HG03565 (cell line): Measurements from ENCODE around the gene ZNF581.

Experiments
- ATAC-seq: cut with Tn5 transposase; IDR thresholded peaks from one replicate; pipeline ENCODE4 v1.9.1; 2021; ENCODE audit warnings: mild to moderate bottlenecking, moderate library complexity; ENCODE audit not compliant: unreplicated experiment

ZNF581 gene, protein sequence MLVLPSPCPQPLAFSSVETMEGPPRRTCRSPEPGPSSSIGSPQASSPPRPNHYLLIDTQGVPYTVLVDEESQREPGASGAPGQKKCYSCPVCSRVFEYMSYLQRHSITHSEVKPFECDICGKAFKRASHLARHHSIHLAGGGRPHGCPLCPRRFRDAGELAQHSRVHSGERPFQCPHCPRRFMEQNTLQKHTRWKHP

DNA sequence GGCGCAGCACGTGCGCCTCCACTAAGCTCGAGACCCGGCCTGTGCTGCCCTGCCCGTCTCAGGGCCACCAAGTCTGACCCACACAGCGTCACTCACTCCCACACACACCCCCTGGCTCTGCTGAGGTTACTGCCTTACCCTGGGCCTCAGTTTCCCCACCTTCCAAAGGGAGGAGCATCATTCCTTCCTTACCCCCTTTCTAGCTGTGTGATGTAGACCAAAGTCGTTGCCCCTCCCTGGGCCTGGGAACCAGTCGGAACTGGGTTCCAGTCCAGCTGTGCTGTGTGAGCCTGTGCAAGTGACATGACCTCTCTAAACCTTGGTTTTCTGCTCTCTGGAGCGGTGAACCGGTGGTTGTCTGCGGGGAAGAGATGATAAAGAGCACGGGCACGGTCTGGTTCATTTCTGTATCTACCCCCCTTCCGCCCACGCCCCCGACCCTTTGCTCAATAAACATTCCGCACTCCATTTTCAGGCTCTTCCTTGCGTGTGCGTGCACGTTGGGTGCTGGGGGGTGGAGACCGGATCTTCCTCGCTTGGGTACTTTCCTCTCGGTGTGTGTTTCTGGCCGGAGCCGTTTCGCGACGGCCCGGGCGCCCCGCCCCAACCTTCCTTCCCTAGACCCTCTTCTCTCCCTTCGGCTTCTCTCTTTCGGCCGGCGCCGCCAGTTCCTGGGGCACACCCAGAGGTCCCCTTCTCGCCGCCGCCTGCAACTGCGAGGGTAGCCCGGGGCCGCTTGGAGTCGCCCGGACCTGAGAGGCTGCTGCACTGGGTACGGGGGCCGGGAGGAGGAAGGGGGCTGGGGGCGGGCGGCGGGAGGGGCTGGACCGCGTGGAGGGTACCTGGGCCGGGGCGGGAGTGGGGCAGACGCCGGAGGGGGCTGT, at the start of gene ZNF581:
TSS of gene ZNF581 (plus strand) at position 647 of the 884 bp plus-strand sequence. CDS start 923 bp downstream, outside the sequence.
- no peak for ATAC-seq

DNA sequence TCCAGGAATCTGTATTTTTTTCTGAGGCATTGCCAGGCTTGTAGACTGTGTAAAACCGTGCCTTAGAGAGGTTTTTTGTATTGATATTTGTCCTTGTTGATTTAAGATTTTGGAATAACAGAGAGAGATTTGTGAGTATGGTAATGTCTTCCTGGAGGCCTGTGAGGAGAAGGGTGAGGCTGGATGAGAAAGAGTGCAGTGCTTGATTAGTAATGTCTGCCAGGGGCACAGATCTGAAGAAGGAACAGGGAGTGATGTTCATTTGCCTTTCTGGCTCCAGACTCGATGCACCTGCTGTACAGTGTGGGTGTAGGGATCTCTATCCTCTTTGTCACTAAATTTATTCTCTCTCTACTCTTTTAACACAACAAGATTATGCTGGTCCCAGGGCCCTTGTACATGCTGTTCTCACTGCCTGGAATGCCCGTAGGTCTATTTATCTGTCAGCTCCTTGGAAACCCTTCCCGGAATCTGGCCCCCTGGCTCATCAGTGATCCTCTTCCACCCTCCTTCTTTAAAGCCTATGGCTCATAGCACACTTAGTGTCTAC, 48.4 kb upstream of the ZNF581 start:
- ATAC-seq, result no peak

DNA sequence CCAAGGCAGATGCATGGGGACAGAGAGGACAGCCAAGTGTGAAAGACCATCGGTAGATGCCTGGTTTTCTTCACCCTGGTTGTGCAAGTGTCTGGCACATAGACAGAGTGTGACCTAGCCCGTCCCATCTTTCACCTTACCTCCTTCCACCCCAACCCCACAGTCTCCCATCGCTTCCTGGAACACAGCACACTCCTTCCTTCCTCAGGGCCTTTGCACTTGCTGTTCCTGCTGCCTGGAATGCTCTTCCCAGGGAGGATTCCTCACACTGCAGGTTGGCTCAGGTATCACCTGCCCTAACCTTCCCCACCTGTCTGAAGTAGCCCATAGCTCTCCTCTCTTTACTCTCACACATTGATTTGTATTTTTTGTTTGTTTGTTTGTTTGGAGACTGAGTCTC, 47.1 kb upstream of the ZNF581 start:
- ATAC-seq, result no peak

DNA sequence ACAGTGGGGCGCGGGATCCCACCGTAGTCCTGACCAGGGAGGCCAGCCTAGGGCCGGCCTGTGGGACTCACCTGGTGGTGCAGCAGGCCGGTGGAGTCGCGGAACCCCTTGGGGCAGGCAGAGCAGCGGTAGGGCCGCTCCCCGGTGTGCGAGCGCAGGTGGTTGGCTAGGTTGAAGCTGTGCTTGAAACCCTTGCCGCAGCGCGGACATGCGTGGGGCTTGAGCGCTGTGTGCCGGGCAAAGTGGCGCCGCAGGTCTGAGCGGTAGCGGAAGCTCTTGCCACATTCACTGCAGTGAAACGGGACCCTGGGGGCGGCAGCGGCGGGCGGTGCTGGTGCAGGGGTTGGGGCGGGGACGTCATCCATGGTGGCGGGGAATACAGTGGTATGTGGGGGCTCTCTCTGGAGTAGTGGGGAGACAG, 45.9 kb upstream of the ZNF581 start:
- ATAC-seq, result no peak

DNA sequence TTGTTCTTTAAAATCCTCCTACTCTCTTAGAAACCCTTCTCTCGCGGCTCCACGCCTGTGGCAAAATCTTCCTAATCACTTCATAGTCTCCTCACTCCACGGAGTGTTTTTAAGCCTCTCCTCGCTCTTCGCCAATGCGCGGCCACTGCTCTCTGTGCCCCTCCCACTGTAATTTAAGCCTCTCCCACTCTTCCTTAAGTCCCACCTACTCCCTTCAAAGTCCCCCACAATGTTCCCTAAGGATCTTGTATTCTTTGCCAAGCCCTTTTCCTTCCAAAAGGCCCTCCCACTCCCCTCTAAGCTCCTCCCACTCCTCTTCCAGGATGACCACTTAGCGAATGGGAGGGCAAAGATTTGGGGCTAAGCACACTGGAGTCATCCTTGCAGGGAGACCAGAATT, 45.4 kb upstream of the ZNF581 start:
- ATAC-seq, result no peak

DNA sequence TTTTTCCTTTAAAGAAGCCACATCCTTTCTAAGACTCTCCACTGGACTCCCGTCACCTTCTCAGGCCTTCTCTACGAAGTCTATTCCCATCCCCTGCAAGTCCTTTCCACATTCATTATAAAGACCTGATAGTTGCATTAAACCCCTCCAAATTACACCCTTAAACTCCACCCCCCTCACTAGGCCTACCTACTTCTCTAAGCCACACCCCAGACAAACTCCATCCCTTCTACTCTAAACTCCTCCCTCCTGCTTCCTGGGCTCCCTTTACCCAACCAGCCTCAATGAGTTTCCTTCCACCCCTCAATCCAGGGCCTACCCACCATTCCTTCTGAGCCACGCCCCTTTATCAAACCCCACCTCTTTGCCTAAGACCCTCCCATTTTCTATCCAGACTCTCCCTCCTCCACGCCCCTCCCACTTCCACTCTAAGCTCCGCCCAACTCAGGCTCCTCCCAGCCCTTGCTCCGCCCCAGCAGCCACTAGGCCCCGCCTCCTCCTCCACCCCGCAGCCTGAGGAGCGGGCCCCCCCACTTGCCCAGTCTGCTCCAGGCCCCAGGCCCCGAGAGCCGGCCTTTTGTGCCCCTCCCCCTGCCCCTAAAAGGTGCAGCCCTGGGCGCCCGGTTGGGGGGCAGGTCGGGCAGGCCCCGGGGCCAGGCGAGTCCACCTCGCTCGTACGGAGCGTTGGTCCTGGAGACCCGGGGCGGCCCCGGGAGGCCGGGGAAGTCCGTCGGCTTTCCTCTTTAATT, 44.6 kb upstream of the ZNF581 start:
- ATAC-seq, result peak; percentile 47

DNA sequence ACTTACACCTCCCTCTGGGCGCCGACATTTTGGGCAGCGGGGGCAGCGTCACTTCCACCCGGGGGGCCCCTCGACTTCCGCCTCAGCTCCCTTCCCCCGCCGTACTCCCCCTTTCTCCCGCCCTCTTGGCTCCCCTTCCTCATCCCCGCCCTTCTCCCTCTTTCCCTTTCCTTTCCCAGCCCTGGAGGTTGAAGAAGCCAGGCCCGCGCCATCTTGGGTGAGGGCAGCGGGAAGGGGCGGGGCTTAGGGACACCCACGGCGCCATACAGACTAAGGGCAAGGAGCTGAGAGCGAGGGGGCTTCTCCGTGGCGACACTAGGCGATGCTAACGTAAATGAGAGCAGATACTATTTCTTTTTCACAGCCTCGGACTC, 44.0 kb upstream of the ZNF581 start, which contains the start of gene FIZ1:
TSS of gene FIZ1 (minus strand) at position 50 of the 374 bp plus-strand sequence. CDS start 1,652 bp downstream, outside the sequence.
- peak; percentile 22 for ATAC-seq

DNA sequence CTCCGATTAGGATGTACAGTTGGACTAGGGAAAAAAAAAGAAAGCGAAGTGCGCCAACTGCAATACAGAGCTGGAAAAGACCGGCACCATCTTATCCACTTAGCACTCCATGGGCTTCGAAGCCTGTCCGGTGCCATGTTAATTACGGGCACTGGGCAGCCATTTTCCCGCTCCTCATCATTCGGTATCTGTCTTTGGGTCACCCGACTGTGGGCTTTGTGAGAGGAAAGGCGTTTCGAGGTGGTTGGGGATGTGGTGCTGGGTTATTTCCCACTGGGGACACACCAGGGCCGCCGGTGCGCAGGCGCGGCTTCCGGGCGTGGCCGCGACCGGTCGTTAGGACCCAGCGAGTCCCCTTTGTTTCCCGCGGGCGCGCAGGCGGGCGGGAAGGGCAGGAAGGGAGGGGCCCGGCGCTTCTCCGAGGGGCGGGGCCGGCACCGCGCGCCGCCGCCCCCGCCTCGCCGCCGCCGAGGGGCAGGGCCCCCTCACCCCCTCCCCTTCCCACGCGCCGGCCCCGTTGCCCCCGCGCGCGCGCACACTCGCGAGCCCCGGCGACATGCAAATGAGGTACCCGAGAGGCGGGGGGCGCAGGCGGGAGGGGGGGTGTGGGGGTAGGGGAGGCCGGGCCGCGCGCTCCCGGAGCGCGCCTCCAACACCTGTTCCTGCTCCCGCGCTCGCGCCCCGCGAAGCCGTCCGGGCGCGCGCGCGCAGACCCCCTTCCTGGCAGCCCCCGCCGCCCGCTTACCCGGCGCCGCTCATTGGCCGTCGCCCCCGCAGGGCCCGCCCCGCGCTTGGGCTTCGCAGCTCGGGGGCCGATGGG, 43.4 kb upstream of the ZNF581 start, which contains the start of gene ZNF524:
TSS of gene ZNF524 (plus strand) at position 447 of the 820 bp plus-strand sequence. CDS start 1,825 bp downstream, outside the sequence.
- ATAC-seq, result peak; percentile 28

DNA sequence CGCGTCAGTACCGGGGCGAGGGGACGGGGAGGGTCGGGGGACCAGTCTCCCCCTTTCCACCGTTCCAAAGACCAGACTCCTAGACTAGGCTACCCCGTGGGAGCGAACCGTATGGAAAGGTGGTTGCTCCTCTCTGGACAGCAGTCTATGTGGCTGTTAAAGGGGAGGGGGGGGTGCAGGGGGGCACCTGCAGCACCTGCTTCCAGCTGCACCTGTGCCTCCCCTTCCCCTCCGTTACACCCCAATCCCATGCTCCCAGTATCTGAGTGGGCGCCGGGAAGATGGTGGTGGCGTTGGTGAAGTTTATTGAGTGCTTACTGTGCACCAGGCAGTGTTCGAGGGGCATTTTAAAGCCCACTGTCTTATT, 42.8 kb upstream of the ZNF581 start:
- ATAC-seq, result no peak

DNA sequence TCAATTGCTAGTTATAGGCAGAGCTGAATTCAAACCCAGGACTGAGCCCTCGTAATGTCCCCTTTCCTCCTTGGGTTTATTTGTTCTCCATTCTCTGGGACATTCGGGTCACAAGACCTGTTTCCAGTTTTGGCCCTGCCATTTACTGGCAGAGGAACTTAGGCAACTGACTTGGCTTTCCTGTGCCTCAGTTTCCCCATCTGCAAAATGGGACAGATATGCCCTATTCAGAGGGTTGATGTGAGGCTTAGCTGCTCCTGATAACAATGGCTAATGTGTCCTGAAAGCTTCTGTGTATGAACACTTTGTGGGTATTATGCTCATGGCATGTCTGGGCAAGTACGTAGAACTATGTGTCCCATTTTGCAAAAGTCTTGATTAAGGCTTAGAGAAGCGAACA, 42.4 kb upstream of the ZNF581 start:
- no peak for ATAC-seq

DNA sequence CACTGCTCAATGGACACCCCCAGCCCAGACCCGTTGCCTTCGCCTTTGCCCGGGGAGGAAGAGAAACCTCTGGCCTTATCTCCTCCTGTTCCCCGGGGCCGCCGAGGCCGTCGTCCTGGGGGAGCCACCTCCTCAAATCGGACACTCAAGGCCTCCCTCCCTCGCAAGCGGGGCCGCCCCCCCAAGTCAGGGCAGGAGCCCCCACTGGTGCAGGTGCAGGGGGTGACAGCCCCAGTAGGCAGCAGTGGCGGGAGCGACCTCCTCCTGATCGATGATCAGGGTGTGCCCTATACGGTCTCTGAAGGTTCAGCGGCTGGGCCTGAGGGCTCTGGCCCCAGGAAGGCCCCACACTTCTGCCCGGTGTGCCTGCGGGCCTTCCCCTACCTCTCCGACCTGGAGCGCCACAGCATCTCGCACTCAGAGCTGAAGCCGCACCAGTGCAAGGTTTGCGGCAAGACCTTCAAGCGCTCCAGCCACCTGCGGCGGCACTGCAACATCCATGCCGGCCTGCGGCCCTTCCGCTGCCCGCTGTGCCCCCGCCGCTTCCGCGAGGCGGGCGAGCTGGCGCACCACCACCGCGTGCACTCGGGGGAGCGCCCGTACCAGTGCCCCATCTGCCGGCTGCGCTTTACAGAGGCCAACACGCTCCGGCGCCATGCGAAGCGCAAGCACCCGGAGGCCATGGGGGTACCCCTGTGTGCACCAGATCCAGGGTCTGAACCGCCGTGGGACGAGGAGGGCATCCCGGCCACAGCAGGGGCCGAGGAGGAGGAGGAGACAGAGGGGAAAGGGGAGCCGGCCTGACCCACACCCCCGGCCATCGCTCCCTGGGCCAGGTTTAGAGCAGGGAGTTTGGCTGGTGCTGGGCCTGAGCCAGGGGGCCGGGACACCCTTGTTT, 41.1 kb upstream of the ZNF581 start:
- ATAC-seq, result no peak

DNA sequence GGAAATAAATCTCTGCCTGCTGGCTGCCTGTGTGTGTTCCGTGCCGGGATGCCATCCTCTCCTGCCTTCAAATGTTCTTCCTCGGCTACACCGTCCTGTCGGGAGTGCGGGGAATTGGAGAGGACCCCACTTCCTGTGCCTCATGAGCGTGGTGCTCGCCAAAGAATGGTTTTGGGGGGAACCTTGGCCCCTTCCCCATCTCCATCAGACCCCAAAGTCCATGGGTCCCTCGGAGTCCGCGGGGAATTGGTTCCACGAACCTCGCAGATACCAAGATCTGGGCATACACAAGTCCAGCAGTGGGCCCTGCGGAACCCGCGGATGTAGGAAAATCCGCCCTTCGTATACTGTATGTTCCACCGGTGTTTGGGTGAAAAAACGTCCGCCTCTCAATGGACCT, 40.3 kb upstream of the ZNF581 start:
- no peak for ATAC-seq

DNA sequence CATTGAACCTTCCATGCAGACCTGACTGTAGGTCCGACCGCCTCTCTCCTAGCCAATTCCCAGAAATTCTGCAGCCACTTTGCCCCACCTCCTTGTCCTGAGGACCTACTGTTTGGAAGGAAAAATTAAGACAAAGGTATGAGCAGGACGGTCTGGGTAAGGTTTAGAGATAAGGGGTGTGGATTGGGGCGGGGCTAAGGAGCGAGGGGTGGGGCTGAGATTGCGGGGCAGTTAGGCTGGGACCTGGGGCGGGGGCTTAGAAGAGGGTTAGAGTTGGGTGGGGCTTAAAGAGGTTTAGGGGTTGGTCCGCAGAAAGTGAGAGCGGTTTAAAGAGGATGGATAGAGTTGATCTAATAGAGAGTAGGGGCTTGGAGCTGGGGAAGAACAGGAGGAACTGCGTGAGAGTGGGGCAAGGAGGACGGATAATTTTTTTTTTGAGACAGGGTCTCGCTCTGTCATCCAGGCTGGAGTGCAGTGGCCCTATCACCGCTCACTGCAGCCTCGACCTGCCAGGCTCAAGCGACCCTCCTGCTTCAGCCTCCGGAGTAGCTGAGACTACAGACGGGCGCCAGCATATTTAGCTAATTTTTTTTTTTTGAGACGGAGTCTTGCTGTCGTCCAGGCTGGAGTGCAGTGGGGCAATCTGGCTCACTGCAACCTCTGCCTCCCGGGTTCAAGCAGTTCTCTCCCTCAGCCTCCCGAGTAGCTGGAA, 39.7 kb upstream of the ZNF581 start:
- no peak for ATAC-seq

DNA sequence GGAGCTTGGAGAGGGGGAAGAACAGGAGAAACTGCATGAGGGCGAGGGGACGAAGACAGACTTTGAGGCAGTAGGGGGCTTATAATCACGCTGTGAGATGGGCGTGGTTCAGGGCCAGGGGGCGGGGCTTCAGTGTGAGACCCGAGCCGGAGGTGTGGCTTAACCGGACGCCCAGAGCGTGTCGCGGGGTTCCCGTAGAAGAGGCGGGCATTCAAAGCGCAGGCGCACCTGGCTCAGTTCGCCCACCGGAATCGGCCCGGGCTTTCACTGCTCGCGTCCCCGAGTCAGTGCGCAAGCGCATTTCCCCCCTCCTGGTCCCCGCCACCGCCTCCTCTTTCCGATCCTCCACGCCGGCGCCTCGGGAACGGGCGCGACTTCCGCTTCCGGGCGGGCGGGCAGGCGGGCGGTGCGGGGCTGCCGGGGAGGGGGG, 38.2 kb upstream of the ZNF581 start:
- peak; percentile 51 for ATAC-seq

DNA sequence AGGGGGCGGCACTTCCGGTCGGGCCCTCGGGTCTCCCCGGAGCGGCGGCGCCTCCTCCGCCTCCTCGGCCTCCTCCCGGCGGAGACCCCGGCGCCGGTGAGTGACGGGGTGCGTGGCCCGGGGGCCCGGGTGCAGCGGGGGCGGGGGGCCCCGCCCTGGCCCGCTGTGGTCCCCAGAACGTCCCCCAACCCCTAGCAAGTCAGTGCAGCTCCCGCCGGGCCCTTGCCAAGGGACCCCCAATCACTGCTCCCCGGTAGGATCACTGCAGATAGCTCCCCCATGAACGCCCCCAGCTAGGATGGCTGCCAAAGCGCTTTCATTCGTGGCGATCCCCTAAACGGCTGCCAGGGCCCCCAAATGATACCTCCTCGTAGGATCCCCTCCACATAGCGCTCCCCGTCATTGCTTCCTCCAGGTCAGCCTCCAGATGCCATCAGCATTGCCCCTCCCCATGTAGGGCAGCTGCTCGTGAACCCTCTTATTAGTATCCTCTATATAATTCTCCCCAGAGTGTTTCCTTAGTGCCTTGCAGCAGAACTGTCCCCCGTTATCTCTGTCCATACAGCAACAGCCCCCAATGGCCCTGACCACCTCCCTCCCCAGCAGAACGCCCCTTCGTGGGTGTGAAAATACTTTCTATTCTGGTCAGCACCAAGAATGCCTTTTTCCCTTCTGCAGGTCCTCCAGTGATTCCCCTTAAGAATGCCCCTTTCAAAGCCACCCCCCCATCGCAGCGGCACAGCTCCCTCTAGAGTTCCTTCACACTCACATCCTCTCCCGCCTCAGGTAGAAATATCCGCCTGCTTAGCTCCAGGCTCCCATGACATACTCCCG, 37.6 kb upstream of the ZNF581 start, which contains the start of gene ZNF865:
TSS of gene ZNF865 (plus strand) at position 11 of the 834 bp plus-strand sequence. CDS start 7,972 bp downstream, outside the sequence.
- ATAC-seq, result no peak

DNA sequence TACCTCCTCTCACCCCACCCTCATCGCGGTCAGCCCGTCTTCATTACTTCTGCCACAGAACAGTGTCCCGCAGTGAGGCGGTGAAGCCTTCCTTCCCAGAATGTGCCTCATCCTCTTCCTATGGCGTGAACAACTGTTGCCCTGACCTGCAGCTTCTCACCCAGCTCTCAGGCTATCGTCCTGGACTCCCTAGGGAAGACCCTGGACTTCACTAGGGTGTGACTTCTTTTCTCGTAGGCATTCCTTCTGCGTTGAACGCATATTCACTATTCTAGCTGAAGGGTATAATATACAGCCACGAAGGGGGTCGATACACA, 37.0 kb upstream of the ZNF581 start:
- ATAC-seq, result no peak

DNA sequence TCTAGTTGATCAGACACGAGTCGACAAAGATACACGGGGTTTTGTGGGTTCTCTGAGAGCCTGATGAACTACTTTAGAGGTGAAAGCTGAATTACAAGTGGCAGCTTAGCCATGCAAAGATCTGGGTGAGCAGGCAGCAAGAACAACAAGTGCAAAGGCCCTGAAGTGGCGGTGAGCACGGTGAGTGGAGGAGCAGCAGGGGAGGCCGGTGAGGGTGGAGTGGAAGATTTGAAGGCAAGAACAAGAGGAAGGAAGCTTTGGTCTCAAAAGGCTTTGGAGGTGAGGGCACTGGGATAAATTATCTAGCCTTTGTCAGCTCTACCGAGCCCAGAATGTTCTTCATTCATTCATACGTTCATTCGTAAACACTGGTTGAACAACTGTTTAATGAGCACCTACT, 36.6 kb upstream of the ZNF581 start:
- ATAC-seq, result no peak

DNA sequence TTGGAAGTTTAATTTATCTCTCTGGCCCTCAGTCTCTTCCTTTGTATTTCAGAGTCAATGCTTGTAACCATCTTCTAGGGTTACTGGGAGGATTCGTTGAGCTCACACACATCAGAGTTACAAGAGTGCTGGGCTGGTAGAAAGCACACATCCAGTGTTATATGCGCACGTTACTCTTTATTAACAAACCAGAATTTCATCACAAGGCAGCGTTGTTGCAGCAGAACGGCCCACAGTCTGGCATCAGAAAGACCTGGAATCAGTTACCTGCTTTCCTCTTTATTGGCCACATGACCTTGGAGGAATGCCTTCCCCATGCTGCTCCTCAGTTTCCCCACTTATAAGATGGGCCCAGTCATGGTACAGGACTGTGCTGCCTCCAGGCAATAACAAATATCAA, 34.1 kb upstream of the ZNF581 start:
- no peak for ATAC-seq
